HG02678 (cell line): ENCODE results near the gene THUMPD1.
"Not testable (repeated sequence)": the region's sequence is repeated elsewhere in the genome, so short reads cannot be mapped to it uniquely, and the experiment has no call there.

Source experiments
- ATAC-seq: cut with Tn5 transposase; IDR thresholded peaks from one replicate; pipeline ENCODE4 v1.9.1; 2021; ENCODE audit warnings: mild to moderate bottlenecking, moderate library complexity; ENCODE audit not compliant: unreplicated experiment

Gene THUMPD1

GRCh38 chr16:20749474-20749873, 7.9 kb upstream of the THUMPD1 start:
- no peak for ATAC-seq

GRCh38 chr16:20747030-20747816, 5.6 kb upstream of the THUMPD1 start:
- ATAC-seq = no peak

- ATAC-seq = no peak
Observed at GRCh38 chr16:20746461-20746860, 4.8 kb upstream of the THUMPD1 start.

GRCh38 chr16:20744922-20745440, 3.4 kb upstream of the THUMPD1 start:
- no peak for ATAC-seq

- no peak for ATAC-seq
Observed at GRCh38 chr16:20743591-20743990, 2.0 kb upstream of the THUMPD1 start.

GRCh38 chr16:20740901-20741521, 607 bp downstream of the THUMPD1 start:
- peak; percentile 85 for ATAC-seq

GRCh38 chr16:20740007-20740883, 1.4 kb downstream of the THUMPD1 start:
- ATAC-seq = no peak

- no peak for ATAC-seq
Observed at GRCh38 chr16:20735490-20735889, 6.1 kb downstream of the THUMPD1 start.

- no peak for ATAC-seq
Observed at GRCh38 chr16:20734782-20735181, 6.8 kb downstream of the THUMPD1 start.

- no peak for ATAC-seq
Observed at GRCh38 chr16:20734056-20734455, 7.6 kb downstream of the THUMPD1 start.

- no peak for ATAC-seq
Observed at GRCh38 chr16:20729141-20729540, 12.5 kb downstream of the THUMPD1 start.

GRCh38 chr16:20727181-20727580, 14.4 kb downstream of the THUMPD1 start:
- ATAC-seq = no peak

- ATAC-seq = no peak
Observed at GRCh38 chr16:20726661-20727060, 15.0 kb downstream of the THUMPD1 start.

GRCh38 chr16:20720251-20720650, 21.4 kb downstream of the THUMPD1 start:
- no peak for ATAC-seq

GRCh38 chr16:20717718-20718117, 23.9 kb downstream of the THUMPD1 start:
- not testable (repeated sequence) for ATAC-seq

- no peak for ATAC-seq
Observed at GRCh38 chr16:20711277-20711911, 30.2 kb downstream of the THUMPD1 start.

- not testable (repeated sequence) for ATAC-seq
Observed at GRCh38 chr16:20708129-20708528, 33.5 kb downstream of the THUMPD1 start.

GRCh38 chr16:20707461-20707860, 34.2 kb downstream of the THUMPD1 start:
- ATAC-seq = no peak

GRCh38 chr16:20705972-20706371, 35.6 kb downstream of the THUMPD1 start:
- not testable (repeated sequence) for ATAC-seq

GRCh38 chr16:20704281-20704680, 37.3 kb downstream of the THUMPD1 start:
- ATAC-seq = no peak

- not testable (repeated sequence) for ATAC-seq
Observed at GRCh38 chr16:20701692-20702091, 39.9 kb downstream of the THUMPD1 start.
